K562 (cell line): ENCODE data around the gene IL17RC. TPM values are rescaled to one million over a fixed set of nuclear protein-coding genes. Genes with fewer than 3 reads are reported as not detected.

ENCODE experiments used
- CAMTA2 ChIP-seq: fragments of 250-450 bp; sonication (Bioruptor Pico); conservative IDR thresholded peaks from 2 replicates; pipeline ENCODE4 v1.5.1; 2022
- CUX1 ChIP-seq: fragments of 200-800 bp; sonication (Bioruptor generic); IDR thresholded peaks from 2 replicates; pipeline ENCODE4 v1.6.1; 2016; ENCODE audit warnings: missing genetic modification characterization, missing compliant biosample characterization
- HBP1 ChIP-seq: fragments of 450-650 bp; formaldehyde crosslinking; IDR thresholded peaks from 2 replicates; pipeline ENCODE4 v1.4.0; 2022; ENCODE audit warnings: missing genetic modification characterization
- HDAC8 ChIP-seq: fragments of 450-650 bp; IDR thresholded peaks from 2 replicates; pipeline ENCODE4 v1.6.1; 2016; ENCODE audit warnings: mild to moderate bottlenecking, missing genetic modification characterization, moderate library complexity, missing compliant biosample characterization
- NR4A1 ChIP-seq, 2 experiments: fragments of 250-450 bp in 1 of 2; fragments of 450-650 bp in 1 of 2; sonication (Bioruptor Pico) in 1 of 2; IDR thresholded peaks; 2 replicates each; pipeline versions ENCODE4 v1.4.0 to v1.6.1; 2016 to 2020; ENCODE audit warnings: mild to moderate bottlenecking in 2 of 2, missing compliant biosample characterization in 1 of 2, missing genetic modification characterization in 1 of 2, moderate library complexity in 1 of 2
- POLR2G ChIP-seq: fragments of 200-400 bp; formaldehyde crosslinking; IDR thresholded peaks from 2 replicates; pipeline ENCODE4 v1.6.1; 2017; ENCODE audit warnings: low read depth, mild to moderate bottlenecking, antibody characterized with exemption, low read length, moderate library complexity
- PTTG1 ChIP-seq: fragments of 450-650 bp; IDR thresholded peaks from 2 replicates; pipeline ENCODE4 v1.6.1; 2016; ENCODE audit warnings: low read depth, mild to moderate bottlenecking, missing genetic modification characterization, missing compliant biosample characterization
- SETDB1 ChIP-seq: IDR thresholded peaks from one replicate; pipeline ENCODE4 v1.6.1; 2012; ENCODE audit warnings: low read length, control low read depth, inconsistent platforms
- SOX6 ChIP-seq: fragments of 450-650 bp; IDR thresholded peaks from 2 replicates; pipeline ENCODE4 v1.6.1; 2014; ENCODE audit warnings: mild to moderate bottlenecking
- ZKSCAN8 ChIP-seq: fragments of 200-800 bp; sonication (Bioruptor generic); IDR thresholded peaks from 2 replicates; pipeline ENCODE4 v1.6.1; 2016; ENCODE audit warnings: missing genetic modification characterization, missing compliant biosample characterization
- ZNF239 ChIP-seq: fragments of 250-450 bp; sonication (Bioruptor Pico); IDR thresholded peaks from 2 replicates; pipeline ENCODE4 v1.4.0; 2020; ENCODE audit warnings: mild to moderate bottlenecking
- ZNF79 ChIP-seq: fragments of 250-450 bp; sonication (Bioruptor Pico); IDR thresholded peaks from 2 replicates; pipeline ENCODE4 v1.4.0; 2020; ENCODE audit warnings: low read depth, mild to moderate bottlenecking, moderate library complexity
- polyA plus RNA-seq, 8 experiments: library from polyadenylated mRNA; depleted of rRNA in 4 of 8; stranded (reverse) in 5 of 8; unstranded in 3 of 8; fragments of >200 nt; fragmentation: Nextera tagmentation in 2 of 8; fragmentation: Illumina TruSeq in 1 of 8; extraction: Ambion mirVana in 2 of 8; extraction: Trizol in 1 of 8; gene quantifications; 2 replicates each; pipeline versions ENCODE4 v1.2.1 to v1.2.3, GENCODE V29; 2011 to 2014; ENCODE audit warnings: inconsistent platforms in 1 of 8, missing spikeins in 1 of 8
- total RNA-seq, 7 experiments: library from RNA; depleted of rRNA in 6 of 7; stranded (reverse); fragments of >200 nt in 6 of 7; fragmentation: Illumina TruSeq in 2 of 7; extraction: Trizol in 2 of 7; gene quantifications; 2 replicates each; pipeline versions ENCODE4 v1.2.1 to v1.2.3, GENCODE V29; 2011 to 2021; ENCODE audit warnings: low replicate concordance in 1 of 7
- TF ChIP-seq, protein P1 (sequence below), 2 experiments: fragments of 450-650 bp in 1 of 2; IDR thresholded peaks; 2 replicates each; pipeline ENCODE4 v1.6.1; 2011 to 2017; ENCODE audit warnings: low read depth in 2 of 2, antibody characterized with exemption in 1 of 2, borderline replicate concordance in 1 of 2, low read length in 1 of 2, mild to moderate bottlenecking in 1 of 2, mixed read lengths in 1 of 2; ENCODE audit not compliant: control insufficient read depth in 1 of 2

The IL17RC gene
- total and polyA plus RNA-seq, 9 of the 15 experiments (the other 6 are each of a cell fraction or from before 2014, with no cell fraction given), result 0.15 to 11.4 (median 7.1) TPM; not detected in 1

GRCh38 chr3:9897408-9898372 is 19.2 kb upstream of the IL17RC start (continued):
- TF ChIP-seq CUX1 (CRISPR knock-in tag) (peak; percentile 81; the same call in 1 of the 2 replicates), ZNF79 (peak; percentile 46; the same call in 1 of the 2 replicates), SOX6 (peak; percentile 72; the same call in 1 of the 2 replicates), ZNF239 (CRISPR knock-in tag) (no peak), PTTG1 (no peak), HDAC8 (peak; percentile 69; the same call in 1 of the 2 replicates), CAMTA2 (CRISPR knock-in tag) (no peak), HBP1 (0 out of 2 replicates have a peak, but pooled peaks have one; percentile 26), SETDB1 (no peak), POLR2G (no peak), NR4A1 (CRISPR knock-in tag; IDR thresholded peaks at IDR 0.05) (no peak), NR4A1 (tag; IDR thresholded peaks at IDR 0.05) (peak; percentile 88), ZKSCAN8 (CRISPR knock-in tag) (0 out of 2 replicates have a peak, but pooled peaks have one; percentile 62)
- TF ChIP-seq, protein P1, sequence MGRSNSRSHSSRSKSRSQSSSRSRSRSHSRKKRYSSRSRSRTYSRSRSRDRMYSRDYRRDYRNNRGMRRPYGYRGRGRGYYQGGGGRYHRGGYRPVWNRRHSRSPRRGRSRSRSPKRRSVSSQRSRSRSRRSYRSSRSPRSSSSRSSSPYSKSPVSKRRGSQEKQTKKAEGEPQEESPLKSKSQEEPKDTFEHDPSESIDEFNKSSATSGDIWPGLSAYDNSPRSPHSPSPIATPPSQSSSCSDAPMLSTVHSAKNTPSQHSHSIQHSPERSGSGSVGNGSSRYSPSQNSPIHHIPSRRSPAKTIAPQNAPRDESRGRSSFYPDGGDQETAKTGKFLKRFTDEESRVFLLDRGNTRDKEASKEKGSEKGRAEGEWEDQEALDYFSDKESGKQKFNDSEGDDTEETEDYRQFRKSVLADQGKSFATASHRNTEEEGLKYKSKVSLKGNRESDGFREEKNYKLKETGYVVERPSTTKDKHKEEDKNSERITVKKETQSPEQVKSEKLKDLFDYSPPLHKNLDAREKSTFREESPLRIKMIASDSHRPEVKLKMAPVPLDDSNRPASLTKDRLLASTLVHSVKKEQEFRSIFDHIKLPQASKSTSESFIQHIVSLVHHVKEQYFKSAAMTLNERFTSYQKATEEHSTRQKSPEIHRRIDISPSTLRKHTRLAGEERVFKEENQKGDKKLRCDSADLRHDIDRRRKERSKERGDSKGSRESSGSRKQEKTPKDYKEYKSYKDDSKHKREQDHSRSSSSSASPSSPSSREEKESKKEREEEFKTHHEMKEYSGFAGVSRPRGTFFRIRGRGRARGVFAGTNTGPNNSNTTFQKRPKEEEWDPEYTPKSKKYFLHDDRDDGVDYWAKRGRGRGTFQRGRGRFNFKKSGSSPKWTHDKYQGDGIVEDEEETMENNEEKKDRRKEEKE (IDR thresholded peaks at IDR 0.05; ENCODE audit: borderline replicate concordance in 1 of 2, control insufficient read depth in 1 of 2, low read depth in 2 of 2, low read length in 1 of 2), result no peak
